PC-9 (cell line): ENCODE results near the gene SGIP1. TPM values are rescaled to one million over a fixed set of nuclear protein-coding genes. Genes with fewer than 3 reads are reported as not detected.

Experiments used
- BruUV-seq: library from RNA; stranded (reverse); fragments of 400-500 nt; replicated peaks from 2 replicates; lab custom pipeline; 2021; lab: Mats Ljungman, UMichigan
- CTCF ChIA-PET: fragments of 300-600 bp; sonication (Branson Sonifier 250); formaldehyde crosslinking; loops from one replicate; lab custom pipeline; 2022; ENCODE audit warnings: antibody characterized with exemption; lab: Charles Lee
- POLR2A ChIA-PET: fragments of 300-600 bp; sonication (Branson Sonifier 250); formaldehyde crosslinking; loops from one replicate; lab custom pipeline; 2022; ENCODE audit warnings: antibody characterized with exemption; ENCODE audit not compliant: unreplicated experiment; lab: Charles Lee
- DNase-seq, 2 experiments: peaks; one replicate each; pipeline versions ENCODE4 v3.0.0 to v3.0.0-alpha.2; 2015 to 2022; ENCODE audit warnings: mixed read lengths in 1 of 2
- H2AFZ ChIP-seq: fragments of 200-600 bp; sonication (generic); 2 replicates; pipeline ENCODE4 v1.8.1; 2017; ENCODE audit warnings: antibody characterized with exemption
- H3F3A ChIP-seq: fragments of 200-600 bp; sonication (generic); 2 replicates; pipeline ENCODE4 v1.8.1; 2017; ENCODE audit warnings: antibody characterized with exemption, mild to moderate bottlenecking, low read depth; ENCODE audit not compliant: insufficient read depth
- H3K27ac ChIP-seq: fragments of 200-600 bp; sonication (generic); 2 replicates; pipeline ENCODE4 v1.6.1; 2016; ENCODE audit warnings: mixed run types
- H3K27me3 ChIP-seq: fragments of 200-600 bp; sonication (generic); 2 replicates; pipeline ENCODE4 v1.6.1; 2016; ENCODE audit warnings: low read depth, mixed run types; ENCODE audit not compliant: insufficient read depth
- H3K36me3 ChIP-seq: fragments of 200-600 bp; sonication (generic); 2 replicates; pipeline ENCODE4 v1.6.1; 2016; ENCODE audit warnings: low read depth, mixed run types
- H3K4me1 ChIP-seq: fragments of 200-600 bp; sonication (generic); replicated peaks from 2 replicates; pipeline ENCODE4 v1.6.1; 2016; ENCODE audit warnings: mixed run types; ENCODE audit not compliant: insufficient read depth
- H3K4me2 ChIP-seq: fragments of 200-600 bp; sonication (generic); 2 replicates; pipeline ENCODE4 v1.6.1; 2017; ENCODE audit warnings: mixed run types
- H3K4me3 ChIP-seq: fragments of 200-600 bp; sonication (generic); 2 replicates; pipeline ENCODE4 v1.6.1; 2016; ENCODE audit warnings: mixed run types
- H3K79me2 ChIP-seq: fragments of 200-600 bp; sonication (generic); 2 replicates; pipeline ENCODE4 v1.6.1; 2017; ENCODE audit warnings: low read depth, mixed run types
- H3K9me2 ChIP-seq: fragments of 200-600 bp; sonication (generic); 2 replicates; pipeline ENCODE4 v1.8.1; 2017; ENCODE audit warnings: mild to moderate bottlenecking; ENCODE audit not compliant: insufficient read depth
- H3K9me3 ChIP-seq: fragments of 200-600 bp; sonication (generic); 2 replicates; pipeline ENCODE4 v1.8.1; 2016; ENCODE audit warnings: low read depth; ENCODE audit not compliant: insufficient read depth
- H4K20me1 ChIP-seq: fragments of 200-600 bp; sonication (generic); 2 replicates; pipeline ENCODE4 v1.8.1; 2017; ENCODE audit not compliant: insufficient read depth
- EZH2 ChIP-seq: fragments of 200-600 bp; sonication (generic); IDR thresholded peaks from 2 replicates; pipeline ENCODE4 v1.8.0; 2017; ENCODE audit warnings: antibody characterized with exemption, low read depth
- intact Hi-C: fragments of 100-400 bp; cut with micrococcal nuclease; formaldehyde crosslinking; loops from one replicate; pipeline ENCODE4 v1.10.0; 2022; ENCODE audit not compliant: unreplicated experiment
- total RNA-seq: library from RNA; stranded (reverse); gene quantifications from 2 replicates; pipeline ENCODE4 v1.2.3, GENCODE V29; 2021
- TF ChIP-seq, protein P1 (sequence below): fragments of 200-600 bp; sonication (generic); conservative IDR thresholded peaks from 2 replicates; pipeline ENCODE4 v1.6.1; 2017; ENCODE audit warnings: mixed run types, antibody characterized with exemption, mild to moderate bottlenecking, moderate library complexity

The SGIP1 gene
- total RNA-seq, 1 experiment from 2014 or later, result not detected

GRCh38 chr1:66712839-66713238 is 178.9 kb downstream of the SGIP1 start:
- no peak overlapping the region for H3K4me2 ChIP-seq
- H3K36me3 ChIP-seq, result no peaks in the 10 kb centered on the region
- intact Hi-C loops, result loop anchor here (5.0 kb wide), 1 partner anchor 266 kb away; no protein-coding TSS in a partner anchor
- TF ChIP-seq EZH2, result no peak
- TF ChIP-seq, protein P1, sequence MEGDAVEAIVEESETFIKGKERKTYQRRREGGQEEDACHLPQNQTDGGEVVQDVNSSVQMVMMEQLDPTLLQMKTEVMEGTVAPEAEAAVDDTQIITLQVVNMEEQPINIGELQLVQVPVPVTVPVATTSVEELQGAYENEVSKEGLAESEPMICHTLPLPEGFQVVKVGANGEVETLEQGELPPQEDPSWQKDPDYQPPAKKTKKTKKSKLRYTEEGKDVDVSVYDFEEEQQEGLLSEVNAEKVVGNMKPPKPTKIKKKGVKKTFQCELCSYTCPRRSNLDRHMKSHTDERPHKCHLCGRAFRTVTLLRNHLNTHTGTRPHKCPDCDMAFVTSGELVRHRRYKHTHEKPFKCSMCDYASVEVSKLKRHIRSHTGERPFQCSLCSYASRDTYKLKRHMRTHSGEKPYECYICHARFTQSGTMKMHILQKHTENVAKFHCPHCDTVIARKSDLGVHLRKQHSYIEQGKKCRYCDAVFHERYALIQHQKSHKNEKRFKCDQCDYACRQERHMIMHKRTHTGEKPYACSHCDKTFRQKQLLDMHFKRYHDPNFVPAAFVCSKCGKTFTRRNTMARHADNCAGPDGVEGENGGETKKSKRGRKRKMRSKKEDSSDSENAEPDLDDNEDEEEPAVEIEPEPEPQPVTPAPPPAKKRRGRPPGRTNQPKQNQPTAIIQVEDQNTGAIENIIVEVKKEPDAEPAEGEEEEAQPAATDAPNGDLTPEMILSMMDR, result no peak
- H3F3A ChIP-seq, result 0 out of 2 replicates have a peak, but pooled peaks cover 5% of the 10 kb centered on the region
- H3K9me3 ChIP-seq, result no peaks in the 10 kb centered on the region
- no TSS peak for BruUV-seq
- H2AFZ ChIP-seq, result no peak overlapping the region
- no peak for DNase-seq
- H4K20me1 ChIP-seq, result no peaks in the 10 kb centered on the region
- ChIA-PET CTCF (no interaction called here), POLR2A (no interaction called here)
- no peaks in the 10 kb centered on the region for H3K27me3 ChIP-seq
- H3K27ac ChIP-seq, result no peak overlapping the region
- H3K79me2 ChIP-seq, result no peaks in the 10 kb centered on the region
- H3K4me3 ChIP-seq, result no peak overlapping the region
- no peaks in the 10 kb centered on the region for H3K9me2 ChIP-seq
- H3K4me1 ChIP-seq, result no peaks in the 10 kb centered on the region

DNA sequence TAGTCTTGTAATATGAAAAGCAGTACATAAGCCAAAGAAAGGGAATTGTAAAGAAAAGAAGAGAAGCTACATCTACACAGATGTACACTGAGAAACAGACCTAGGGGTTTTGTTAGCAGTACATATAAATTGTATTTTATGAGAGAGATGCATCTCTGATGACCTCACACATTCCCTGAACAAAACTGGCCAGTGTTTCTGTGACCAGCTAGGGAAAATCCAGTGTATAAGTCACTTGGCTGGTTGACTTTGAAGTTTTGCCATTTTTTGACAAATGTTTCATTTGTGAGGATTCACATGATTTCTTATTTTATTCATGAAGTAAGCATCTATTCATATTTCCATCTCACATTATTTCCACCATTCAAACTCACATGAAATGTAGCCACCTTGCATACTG is 190.0 kb downstream of the SGIP1 start:
- no peak for DNase-seq
- no peaks in the 10 kb centered on the region for H3K9me2 ChIP-seq
- BruUV-seq, result no TSS peak
- no peaks in the 10 kb centered on the region for H3K36me3 ChIP-seq
- TF ChIP-seq EZH2, result no peak
- TF ChIP-seq, protein P1, result no peak
- POLR2A ChIA-PET, result no interaction called here
- no peak overlapping the region for H3K27ac ChIP-seq
- no peaks in the 10 kb centered on the region for H3K27me3 ChIP-seq
- intact Hi-C loops, result no loop called here
- CTCF ChIA-PET, result no interaction called here
- H2AFZ ChIP-seq, result no peak overlapping the region
- H3F3A ChIP-seq, result no peaks in the 10 kb centered on the region
- H3K4me3 ChIP-seq, result no peak overlapping the region
- no peaks in the 10 kb centered on the region for H3K79me2 ChIP-seq
- no peak overlapping the region for H3K4me2 ChIP-seq
- no peaks in the 10 kb centered on the region for H3K4me1 ChIP-seq
- H3K9me3 ChIP-seq, result no peaks in the 10 kb centered on the region
- no peaks in the 10 kb centered on the region for H4K20me1 ChIP-seq

GRCh38 chr1:66725885-66726665 is 192.1 kb downstream of the SGIP1 start:
- Histone ChIP-seq H3F3A (no peaks in the 10 kb centered on the region), H3K27ac (no peak overlapping the region), H2AFZ (no peak overlapping the region), H3K4me2 (no peak overlapping the region), H3K9me3 (no peaks in the 10 kb centered on the region), H3K4me1 (no peaks in the 10 kb centered on the region), H3K79me2 (no peaks in the 10 kb centered on the region), H4K20me1 (no peaks in the 10 kb centered on the region), H3K27me3 (no peaks in the 10 kb centered on the region), H3K9me2 (no peaks in the 10 kb centered on the region), H3K36me3 (no peaks in the 10 kb centered on the region), H3K4me3 (no peak overlapping the region)
- intact Hi-C loops, result loop anchor here (1.0 to 5.0 kb wide), 4 partner anchors 164 to 473 kb away; no protein-coding TSS in a partner anchor
- no peak for TF ChIP-seq EZH2
- TF ChIP-seq, protein P1, result peak; percentile 96
- DNase-seq, result peak; percentile 41 to 42
- no TSS peak for BruUV-seq
- ChIA-PET POLR2A (no interaction called here), CTCF (interaction anchor here (0.7 to 1.2 kb wide), 3 partner anchors 200 to 279 kb away, joined by 3 to 6 read pairs (median 4); no protein-coding TSS in a partner anchor)
